A673 (cell line): ENCODE measurements around the gene FUZ.

Source experiments
- CTCF ChIP-seq: fragments of 300-800, 200-600 bp; sonication (generic); conservative IDR thresholded peaks from 2 replicates; pipeline ENCODE4 v1.5.1; 2017; ENCODE audit warnings: low read depth, mild to moderate bottlenecking, antibody characterized with exemption, low read length, moderate library complexity, mixed read lengths
- EZH2 ChIP-seq: fragments of 200-600 bp; sonication (generic); IDR thresholded peaks from 2 replicates; pipeline ENCODE4 v1.6.1; 2017; ENCODE audit warnings: borderline replicate concordance, low read depth, mild to moderate bottlenecking, mixed read lengths, antibody characterized with exemption, low read length; ENCODE audit not compliant: poor library complexity, severe bottlenecking

- TF ChIP-seq CTCF (no peak), EZH2 (no peak)
Measured at GRCh38 chr19:49786376-49786820, 26.7 kb downstream of the FUZ start.
